Femur (tissue), 1 donor: ENCODE data around the gene BMP10.

Source experiments
- DNase-seq: peaks from one replicate; pipeline ENCODE4 v3.0.0-alpha.2; 2017

BMP10 gene

GRCh38 chr2:68889021-68889420, 17.8 kb upstream of the BMP10 start:
- DNase-seq, result no peak

GRCh38 chr2:68888038-68888704, 17.0 kb upstream of the BMP10 start:
- DNase-seq, result no peak

GRCh38 chr2:68885811-68886075, 14.5 kb upstream of the BMP10 start:
- DNase-seq, result no peak

DNA sequence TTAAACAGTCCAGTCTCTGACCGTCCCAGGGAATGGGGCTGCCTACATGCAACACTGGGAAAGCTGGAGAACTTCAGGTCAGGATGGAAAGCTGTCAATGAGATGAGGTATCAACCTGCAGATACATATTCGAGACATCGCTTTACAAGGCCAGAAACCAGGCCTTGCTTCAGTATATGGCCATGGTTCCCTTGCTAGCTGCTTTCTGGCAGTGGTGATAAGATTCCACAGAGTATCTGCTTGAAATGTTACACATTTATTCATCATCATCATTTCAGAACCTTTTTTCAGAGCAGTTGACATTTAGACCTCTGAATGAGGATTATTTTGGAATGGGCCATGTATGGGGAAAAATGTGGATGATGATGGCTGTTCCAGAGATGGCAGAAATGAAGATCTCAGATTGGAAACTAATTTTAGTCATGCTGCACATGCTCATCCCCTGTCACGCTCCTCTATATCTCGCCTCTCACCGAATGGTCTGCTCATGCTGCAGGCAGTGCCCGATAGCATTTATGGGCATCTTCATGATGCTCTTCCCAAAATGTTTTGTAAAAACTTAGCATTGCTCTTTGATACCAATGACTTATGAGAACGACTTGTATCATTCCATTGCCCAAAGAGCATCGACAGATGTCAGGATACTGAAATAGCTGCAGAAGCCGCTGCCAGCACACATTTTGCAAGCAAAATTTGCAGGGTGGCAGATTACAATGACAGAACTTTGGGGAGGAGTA, 14.0 kb upstream of the BMP10 start:
- no peak for DNase-seq

- no peak for DNase-seq
Measured at GRCh38 chr2:68880213-68880612, 9.0 kb upstream of the BMP10 start.

DNA sequence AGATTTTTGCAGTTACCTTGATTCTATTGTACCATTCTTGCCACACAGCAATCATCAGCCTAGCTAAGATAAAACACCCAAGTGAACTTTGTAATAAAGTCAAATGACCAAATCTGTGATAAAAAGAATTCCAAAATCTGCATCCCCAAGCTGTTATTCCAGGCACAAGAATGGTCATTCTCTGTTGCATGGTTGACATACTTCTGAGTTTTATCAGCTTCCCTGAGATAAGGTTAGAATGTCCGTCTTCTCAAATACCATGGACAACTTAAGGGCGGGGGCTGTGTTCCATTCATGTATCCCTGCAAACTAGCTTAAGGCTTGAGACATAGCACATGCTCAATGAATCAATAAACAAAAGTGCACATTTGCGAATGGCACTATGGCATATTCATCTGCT, 8.1 kb upstream of the BMP10 start:
- DNase-seq, result no peak

- no peak for DNase-seq
Measured at GRCh38 chr2:68878753-68879152, 7.6 kb upstream of the BMP10 start.

- DNase-seq, result no peak
Measured at GRCh38 chr2:68878071-68878711, 7.0 kb upstream of the BMP10 start.

DNA sequence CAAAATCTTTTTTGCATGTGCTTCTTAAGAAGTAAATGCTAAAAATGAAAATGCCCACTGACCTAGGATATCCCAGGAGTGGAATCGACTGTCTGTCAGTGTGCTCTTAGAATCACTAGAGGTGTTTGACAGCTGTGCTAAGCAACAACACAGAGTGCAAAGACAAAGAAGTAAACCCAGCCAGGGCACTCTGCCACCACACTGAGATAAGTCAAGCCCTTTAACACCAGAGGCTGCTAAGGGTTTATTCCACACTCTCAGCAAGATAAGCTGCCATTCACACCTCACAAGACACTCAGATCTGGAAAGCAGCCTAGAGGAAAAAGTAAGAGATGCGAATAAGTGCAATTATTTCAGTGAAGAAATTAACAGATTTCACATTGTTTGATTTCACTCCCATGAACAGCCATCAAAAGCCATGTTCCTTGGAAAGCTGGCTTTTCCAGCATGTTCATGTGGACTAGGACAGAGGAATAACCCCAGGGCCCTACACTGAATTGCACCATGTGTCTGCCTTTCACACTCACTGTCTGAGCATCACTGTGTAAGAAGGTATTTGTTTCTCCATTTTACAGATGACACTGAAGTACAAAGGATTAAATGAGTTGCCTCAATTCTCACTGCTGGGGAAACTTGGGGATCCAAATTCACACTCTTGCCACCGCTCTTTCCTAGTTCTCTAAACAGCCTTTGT, 6.0 kb upstream of the BMP10 start:
- DNase-seq, result no peak

DNA sequence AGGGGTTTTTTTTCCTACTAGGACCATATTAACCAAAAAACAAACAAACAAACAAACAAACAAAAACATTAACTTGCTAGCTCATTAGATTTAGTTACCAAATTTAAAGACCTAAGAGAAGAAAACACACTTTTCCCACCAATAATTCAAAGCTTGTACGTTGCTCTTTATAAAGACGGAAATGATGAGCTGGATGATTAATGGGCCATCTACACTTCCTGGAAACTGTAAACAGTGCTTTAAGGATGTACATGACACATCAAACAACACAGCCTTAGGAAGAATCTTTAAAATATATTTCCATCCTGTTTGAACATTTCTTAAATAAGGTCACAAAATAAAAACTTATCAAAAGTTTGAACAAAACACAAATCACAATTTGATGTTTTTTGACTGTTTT, 982 bp downstream of the BMP10 start:
- DNase-seq, result no peak

GRCh38 chr2:68865108-68865507, 6.1 kb downstream of the BMP10 start:
- DNase-seq, result no peak

GRCh38 chr2:68863996-68864395, 7.2 kb downstream of the BMP10 start:
- DNase-seq, result no peak

- no peak for DNase-seq
Measured at GRCh38 chr2:68862889-68863288, 8.3 kb downstream of the BMP10 start.

DNA sequence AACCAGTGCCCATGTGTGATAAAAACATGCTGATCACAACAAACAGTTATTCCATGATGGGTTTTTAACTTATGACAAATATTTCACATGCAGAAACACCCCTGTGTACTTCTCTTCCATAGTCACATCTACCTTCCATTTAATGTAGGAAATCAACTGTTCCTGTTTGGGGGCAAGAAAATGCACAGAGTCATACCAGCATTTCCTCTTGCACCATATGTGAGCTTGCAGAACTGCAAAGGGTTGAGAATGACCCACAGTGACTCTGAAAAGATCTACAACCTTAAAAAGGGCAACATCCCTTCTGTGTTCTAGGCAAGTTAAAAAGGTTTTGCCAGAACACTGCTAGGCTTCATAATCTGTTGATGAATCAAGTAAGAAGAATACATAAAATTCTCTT, 9.9 kb downstream of the BMP10 start:
- no peak for DNase-seq

DNA sequence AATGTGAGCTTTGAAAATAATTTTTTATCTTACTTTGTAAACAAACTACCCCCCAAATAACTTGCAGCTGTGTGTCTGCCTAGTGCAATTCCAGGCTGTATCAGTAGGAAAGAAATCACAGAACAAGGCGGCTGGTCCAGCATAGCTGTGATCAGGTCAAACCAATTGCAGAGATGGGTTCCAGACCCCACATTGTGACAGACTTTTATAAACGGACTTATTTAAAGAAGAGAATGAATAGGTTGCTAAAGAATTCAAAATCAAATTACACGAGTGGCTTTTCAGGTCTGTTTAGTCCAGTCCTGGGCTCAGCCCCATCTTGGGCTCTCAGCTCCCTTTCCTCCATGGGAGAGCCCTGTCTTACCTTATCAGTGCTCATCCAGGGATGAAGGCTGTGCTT, 11.1 kb downstream of the BMP10 start:
- DNase-seq, result no peak

GRCh38 chr2:68857855-68858456, 13.2 kb downstream of the BMP10 start:
- no peak for DNase-seq

- no peak for DNase-seq
Measured at GRCh38 chr2:68857202-68857845, 13.9 kb downstream of the BMP10 start.

DNA sequence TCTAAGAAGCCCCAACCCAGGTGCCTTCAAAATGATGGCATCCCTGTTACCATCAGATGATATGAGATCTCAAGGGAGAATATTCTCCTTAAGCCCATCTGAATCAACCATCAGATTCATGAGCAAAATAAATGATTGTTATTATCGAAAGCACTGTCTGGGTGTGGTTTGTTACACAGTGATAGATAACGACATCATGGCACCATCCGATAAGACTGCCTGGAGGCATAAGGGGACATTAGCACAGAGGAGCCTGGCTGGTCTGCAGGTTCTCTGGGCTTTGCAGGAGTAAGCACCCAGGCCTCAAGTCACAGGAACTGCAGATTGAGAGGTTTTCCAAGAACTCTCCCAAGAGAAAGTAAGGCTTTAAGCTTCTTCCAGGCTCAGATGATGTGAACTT, 15.6 kb downstream of the BMP10 start:
- DNase-seq, result no peak

GRCh38 chr2:68854476-68854875, 16.7 kb downstream of the BMP10 start:
- no peak for DNase-seq

GRCh38 chr2:68853915-68854314, 17.3 kb downstream of the BMP10 start:
- no peak for DNase-seq

DNA sequence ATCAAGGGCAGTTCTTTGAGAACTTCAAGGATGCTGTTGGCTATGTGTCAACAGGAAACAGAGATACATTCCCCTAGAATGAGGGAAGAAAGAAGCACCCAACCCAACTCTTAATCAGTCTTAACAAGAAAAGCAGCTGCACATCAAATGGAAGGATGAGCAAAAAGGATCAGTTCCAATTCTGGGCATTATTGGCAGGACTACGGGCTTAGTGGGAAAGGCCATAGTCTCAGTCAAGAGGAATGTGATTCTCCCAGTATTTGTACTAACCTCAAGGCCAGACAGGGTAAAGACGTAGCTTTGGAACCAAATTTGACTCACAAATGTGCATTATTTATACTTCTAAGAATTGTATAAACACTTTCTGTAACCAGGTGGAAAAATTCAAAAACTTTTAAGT, 18.2 kb downstream of the BMP10 start:
- DNase-seq, result no peak

GRCh38 chr2:68850524-68850923, 20.7 kb downstream of the BMP10 start:
- DNase-seq, result no peak

DNA sequence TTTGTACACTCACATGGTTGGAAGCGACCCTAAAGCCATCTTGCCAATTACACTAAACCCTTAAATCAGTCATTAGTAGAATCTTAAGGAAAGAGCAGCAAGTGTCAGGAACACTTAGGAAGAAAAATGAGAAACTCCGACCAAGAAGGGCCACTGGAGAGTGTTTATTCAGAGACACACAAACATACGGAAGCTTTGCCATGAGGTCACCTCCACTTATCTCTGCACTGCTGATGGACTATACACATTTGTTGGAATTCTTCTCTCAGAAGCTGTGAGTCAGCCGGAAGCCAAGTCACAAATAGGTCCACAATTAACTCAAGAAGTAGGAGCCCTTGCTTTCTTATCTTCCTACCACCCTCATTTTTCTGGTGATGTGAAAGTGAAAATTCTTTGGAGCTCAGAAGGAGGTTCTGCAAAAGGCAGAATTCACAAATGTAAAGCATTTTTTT, 21.6 kb downstream of the BMP10 start:
- DNase-seq, result no peak
